Nephron progenitor cell (in vitro differentiated cells): ENCODE measurements around the gene PUS1.

Source experiments
- DNase-seq: peaks from one replicate; pipeline ENCODE4 v3.0.0; 2021
- H3K27ac Mint-ChIP-seq: 2 replicates; pipeline ENCODE4 v1.8.0; 2021; ENCODE audit warnings: mild to moderate bottlenecking, moderate library complexity, mixed read lengths
- H3K27me3 Mint-ChIP-seq: 2 replicates; pipeline ENCODE4 v1.8.0; 2021; ENCODE audit warnings: mild to moderate bottlenecking, low read depth, mixed read lengths; ENCODE audit not compliant: poor library complexity
- H3K36me3 Mint-ChIP-seq: 2 replicates; pipeline ENCODE4 v1.8.0; 2021; ENCODE audit warnings: low read depth, mixed read lengths
- H3K4me1 Mint-ChIP-seq: 2 replicates; pipeline ENCODE4 v1.8.0; 2021; ENCODE audit warnings: mixed read lengths
- H3K4me3 Mint-ChIP-seq: 2 replicates; pipeline ENCODE4 v1.8.0; 2021; ENCODE audit warnings: mild to moderate bottlenecking, moderate library complexity, mixed read lengths
- H3K9me3 Mint-ChIP-seq: 2 replicates; pipeline ENCODE4 v1.8.0; 2021; ENCODE audit warnings: mild to moderate bottlenecking, moderate library complexity, mixed read lengths
- TF ChIP-seq, protein P1 (sequence below): fragments of 200-600 bp; sonication (generic); IDR thresholded peaks from 2 replicates; pipeline ENCODE4 v1.5.0; 2021; ENCODE audit warnings: antibody characterized with exemption

PUS1 gene

GRCh38 chr12:131928080-131928710 lies 881 bp upstream of the PUS1 start:
- H3K36me3 Mint-ChIP-seq = peaks cover 15% of the 10 kb centered on the region
- H3K27me3 Mint-ChIP-seq = peaks cover 3% of the 10 kb centered on the region
- no peak for DNase-seq
- H3K9me3 Mint-ChIP-seq = peaks cover 7% of the 10 kb centered on the region
- H3K27ac Mint-ChIP-seq = no peak overlapping the region
- TF ChIP-seq, protein P1, sequence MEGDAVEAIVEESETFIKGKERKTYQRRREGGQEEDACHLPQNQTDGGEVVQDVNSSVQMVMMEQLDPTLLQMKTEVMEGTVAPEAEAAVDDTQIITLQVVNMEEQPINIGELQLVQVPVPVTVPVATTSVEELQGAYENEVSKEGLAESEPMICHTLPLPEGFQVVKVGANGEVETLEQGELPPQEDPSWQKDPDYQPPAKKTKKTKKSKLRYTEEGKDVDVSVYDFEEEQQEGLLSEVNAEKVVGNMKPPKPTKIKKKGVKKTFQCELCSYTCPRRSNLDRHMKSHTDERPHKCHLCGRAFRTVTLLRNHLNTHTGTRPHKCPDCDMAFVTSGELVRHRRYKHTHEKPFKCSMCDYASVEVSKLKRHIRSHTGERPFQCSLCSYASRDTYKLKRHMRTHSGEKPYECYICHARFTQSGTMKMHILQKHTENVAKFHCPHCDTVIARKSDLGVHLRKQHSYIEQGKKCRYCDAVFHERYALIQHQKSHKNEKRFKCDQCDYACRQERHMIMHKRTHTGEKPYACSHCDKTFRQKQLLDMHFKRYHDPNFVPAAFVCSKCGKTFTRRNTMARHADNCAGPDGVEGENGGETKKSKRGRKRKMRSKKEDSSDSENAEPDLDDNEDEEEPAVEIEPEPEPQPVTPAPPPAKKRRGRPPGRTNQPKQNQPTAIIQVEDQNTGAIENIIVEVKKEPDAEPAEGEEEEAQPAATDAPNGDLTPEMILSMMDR = no peak
- peak overlapping the region; percentile 86 for H3K4me3 Mint-ChIP-seq
- H3K4me1 Mint-ChIP-seq = peaks cover 6% of the 10 kb centered on the region

DNA sequence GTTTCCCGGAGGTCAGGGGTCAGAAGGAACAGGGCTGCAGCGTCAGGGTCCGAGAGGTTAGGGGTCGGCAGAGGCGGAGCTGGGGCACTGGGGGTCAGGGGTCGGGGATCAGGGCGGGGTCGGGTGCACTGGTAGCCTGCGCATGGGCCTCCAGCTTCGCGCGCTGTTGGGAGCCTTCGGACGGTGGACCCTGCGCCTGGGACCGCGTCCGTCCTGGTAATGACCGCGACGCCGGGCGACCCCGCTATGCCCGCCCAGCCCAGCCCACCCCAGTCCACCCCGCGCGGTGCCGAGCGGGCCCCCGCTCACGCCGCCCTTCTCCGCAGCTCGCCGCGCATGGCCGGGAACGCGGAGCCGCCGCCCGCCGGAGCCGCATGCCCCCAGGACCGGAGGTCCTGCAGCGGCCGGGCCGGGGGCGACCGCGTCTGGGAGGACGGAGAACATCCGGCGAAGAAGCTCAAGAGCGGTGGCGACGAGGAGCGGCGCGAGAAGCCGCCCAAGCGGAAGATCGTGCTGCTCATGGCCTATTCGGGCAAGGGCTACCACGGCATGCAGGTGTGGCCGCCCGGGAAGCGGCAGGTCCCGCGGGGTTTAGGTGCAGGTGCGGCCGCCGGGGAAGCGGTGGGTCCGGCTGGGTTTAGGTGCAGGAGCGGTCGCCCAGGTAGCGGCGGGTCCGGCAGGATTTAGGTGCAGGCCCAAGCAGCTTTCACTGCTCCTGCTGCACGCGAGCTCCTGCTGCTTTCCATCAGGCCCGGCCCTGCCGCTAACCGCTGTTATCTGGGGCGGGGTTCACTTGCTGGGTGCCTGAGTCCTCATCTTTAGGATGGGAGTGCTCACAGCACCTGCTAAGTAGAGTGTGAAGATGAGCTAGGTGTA lies 743 bp downstream of the PUS1 start:
- Mint-ChIP-seq H3K27me3 (peaks cover 3% of the 10 kb centered on the region), H3K4me1 (peaks cover 6% of the 10 kb centered on the region), H3K27ac (peak overlapping the region; percentile 95), H3K36me3 (peaks cover 27% of the 10 kb centered on the region), H3K9me3 (peaks cover 7% of the 10 kb centered on the region), H3K4me3 (peak overlapping the region; percentile 90)
- TF ChIP-seq, protein P1 = no peak
- DNase-seq = peak; percentile 66

- TF ChIP-seq, protein P1 = no peak
Observed at GRCh38 chr12:131930510-131930909, 1.4 kb downstream of the PUS1 start.

GRCh38 chr12:131933387-131933786 lies 4.3 kb downstream of the PUS1 start:
- Mint-ChIP-seq H3K9me3 (no peaks in the 10 kb centered on the region), H3K27me3 (peaks cover 3% of the 10 kb centered on the region), H3K4me1 (peaks cover 6% of the 10 kb centered on the region), H3K36me3 (peaks cover 51% of the 10 kb centered on the region), H3K4me3 (no peak overlapping the region), H3K27ac (no peak overlapping the region)
- DNase-seq = no peak
- TF ChIP-seq, protein P1 = no peak

More at GRCh38 chr12:131930510-131930909, 1.4 kb downstream of the PUS1 start:
- peak overlapping the region; percentile 90 for H3K4me3 Mint-ChIP-seq
- peaks cover 3% of the 10 kb centered on the region for H3K27me3 Mint-ChIP-seq
- H3K36me3 Mint-ChIP-seq = peaks cover 32% of the 10 kb centered on the region
- DNase-seq = no peak
- H3K27ac Mint-ChIP-seq = no peak overlapping the region
- H3K4me1 Mint-ChIP-seq = peaks cover 6% of the 10 kb centered on the region
- H3K9me3 Mint-ChIP-seq = peaks cover 7% of the 10 kb centered on the region

GRCh38 chr12:131934535-131934934 lies 5.5 kb downstream of the PUS1 start:
- H3K36me3 Mint-ChIP-seq = peaks cover 58% of the 10 kb centered on the region
- H3K27ac Mint-ChIP-seq = no peak overlapping the region
- peaks cover 6% of the 10 kb centered on the region for H3K4me1 Mint-ChIP-seq
- peaks cover 3% of the 10 kb centered on the region for H3K27me3 Mint-ChIP-seq
- TF ChIP-seq, protein P1 = no peak
- no peaks in the 10 kb centered on the region for H3K9me3 Mint-ChIP-seq
- H3K4me3 Mint-ChIP-seq = no peak overlapping the region
- DNase-seq = no peak
